HG03460 (cell line): ENCODE measurements around the gene MIPEP.

ENCODE experiments used
- ATAC-seq: cut with Tn5 transposase; IDR thresholded peaks from one replicate; pipeline ENCODE4 v1.9.1; 2021; ENCODE audit not compliant: unreplicated experiment

The MIPEP gene

GRCh38 chr13:23722726-23723453 lies 166.3 kb downstream of the MIPEP start:
- no peak for ATAC-seq

GRCh38 chr13:23718996-23719395 lies 170.2 kb downstream of the MIPEP start:
- no peak for ATAC-seq

GRCh38 chr13:23716401-23716800 lies 172.8 kb downstream of the MIPEP start:
- ATAC-seq = no peak

GRCh38 chr13:23715762-23716235 lies 173.4 kb downstream of the MIPEP start:
- ATAC-seq = no peak

GRCh38 chr13:23715092-23715761 lies 174.0 kb downstream of the MIPEP start:
- no peak for ATAC-seq

GRCh38 chr13:23714672-23715071 lies 174.5 kb downstream of the MIPEP start:
- ATAC-seq = no peak

GRCh38 chr13:23711355-23711754 lies 177.8 kb downstream of the MIPEP start:
- ATAC-seq = no peak

- ATAC-seq = no peak
Measured at GRCh38 chr13:23710366-23710765, 178.8 kb downstream of the MIPEP start.

- ATAC-seq = no peak
Measured at GRCh38 chr13:23709536-23709935, 179.7 kb downstream of the MIPEP start.

GRCh38 chr13:23707674-23708073 lies 181.5 kb downstream of the MIPEP start:
- no peak for ATAC-seq

- no peak for ATAC-seq
Measured at GRCh38 chr13:23705583-23705982, 183.6 kb downstream of the MIPEP start.

GRCh38 chr13:23703246-23703860 lies 185.8 kb downstream of the MIPEP start:
- ATAC-seq = no peak

GRCh38 chr13:23701636-23702035 lies 187.6 kb downstream of the MIPEP start:
- ATAC-seq = no peak

- no peak for ATAC-seq
Measured at GRCh38 chr13:23701186-23701585, 188.0 kb downstream of the MIPEP start.

- no peak for ATAC-seq
Measured at GRCh38 chr13:23699271-23699670, 189.9 kb downstream of the MIPEP start.

- no peak for ATAC-seq
Measured at GRCh38 chr13:23697772-23698313, 191.4 kb downstream of the MIPEP start.

GRCh38 chr13:23696610-23697009 lies 192.6 kb downstream of the MIPEP start:
- no peak for ATAC-seq

- peak; percentile 90 for ATAC-seq
Measured at GRCh38 chr13:23695711-23696464, 193.3 kb downstream of the MIPEP start.

- no peak for ATAC-seq
Measured at GRCh38 chr13:23695196-23695595, 194.0 kb downstream of the MIPEP start.

GRCh38 chr13:23692816-23693215 lies 196.4 kb downstream of the MIPEP start:
- ATAC-seq = no peak

- no peak for ATAC-seq
Measured at GRCh38 chr13:23690668-23691067, 198.5 kb downstream of the MIPEP start.
